ENCODE data around the gene LTBP1.

- TF ChIP-seq POLR2A (IDR thresholded peaks at IDR 0.05) (no peak), EP300 (IDR thresholded peaks at IDR 0.05; ENCODE audit: low read depth) (no peak)
- TF ChIP-seq, protein P1, sequence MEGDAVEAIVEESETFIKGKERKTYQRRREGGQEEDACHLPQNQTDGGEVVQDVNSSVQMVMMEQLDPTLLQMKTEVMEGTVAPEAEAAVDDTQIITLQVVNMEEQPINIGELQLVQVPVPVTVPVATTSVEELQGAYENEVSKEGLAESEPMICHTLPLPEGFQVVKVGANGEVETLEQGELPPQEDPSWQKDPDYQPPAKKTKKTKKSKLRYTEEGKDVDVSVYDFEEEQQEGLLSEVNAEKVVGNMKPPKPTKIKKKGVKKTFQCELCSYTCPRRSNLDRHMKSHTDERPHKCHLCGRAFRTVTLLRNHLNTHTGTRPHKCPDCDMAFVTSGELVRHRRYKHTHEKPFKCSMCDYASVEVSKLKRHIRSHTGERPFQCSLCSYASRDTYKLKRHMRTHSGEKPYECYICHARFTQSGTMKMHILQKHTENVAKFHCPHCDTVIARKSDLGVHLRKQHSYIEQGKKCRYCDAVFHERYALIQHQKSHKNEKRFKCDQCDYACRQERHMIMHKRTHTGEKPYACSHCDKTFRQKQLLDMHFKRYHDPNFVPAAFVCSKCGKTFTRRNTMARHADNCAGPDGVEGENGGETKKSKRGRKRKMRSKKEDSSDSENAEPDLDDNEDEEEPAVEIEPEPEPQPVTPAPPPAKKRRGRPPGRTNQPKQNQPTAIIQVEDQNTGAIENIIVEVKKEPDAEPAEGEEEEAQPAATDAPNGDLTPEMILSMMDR (IDR thresholded peaks at IDR 0.05) = no peak
These were observed 42.7 kb upstream of the LTBP1 start for GRCh38 chr2:32904074-32904473.

All from transverse colon (tissue), 3 donors.